Liver (tissue), 9 donors: ENCODE results near the gene ALDH1B1. TPM values are rescaled to one million over a fixed set of nuclear protein-coding genes. Genes with fewer than 3 reads are reported as not detected.

Source experiments
- DNase-seq: peaks from one replicate; pipeline ENCODE4 v3.0.0-alpha.2; 2017; ENCODE audit warnings: low spot score
- H3K27ac ChIP-seq, 2 donors: one replicate each; pipeline ENCODE4 v1.7.0; 2013; ENCODE audit warnings: inconsistent platforms in 2 of 2, low read length in 2 of 2, control low read depth in 1 of 2, low read depth in 1 of 2, mild to moderate bottlenecking in 1 of 2
- H3K27me3 ChIP-seq, 4 donors: one replicate each; pipeline versions ENCODE4 v1.6.1 to v1.7.0; 2013; ENCODE audit warnings: low read length in 3 of 4, inconsistent platforms in 1 of 4, mild to moderate bottlenecking in 1 of 4, moderate library complexity in 1 of 4; ENCODE audit not compliant: control insufficient read depth in 4 of 4, insufficient read depth in 4 of 4
- H3K36me3 ChIP-seq, 4 donors: one replicate each; pipeline versions ENCODE4 v1.6.1 to v1.7.0; 2013; ENCODE audit warnings: low read length in 3 of 4, mild to moderate bottlenecking in 3 of 4, low read depth in 1 of 4, moderate library complexity in 1 of 4; ENCODE audit not compliant: control insufficient read depth in 4 of 4, insufficient read depth in 3 of 4
- H3K4me1 ChIP-seq, 4 donors: one replicate each; pipeline versions ENCODE4 v1.6.1 to v1.7.0; 2013; ENCODE audit warnings: low read length in 3 of 4, mild to moderate bottlenecking in 3 of 4, moderate library complexity in 1 of 4; ENCODE audit not compliant: control insufficient read depth in 4 of 4, insufficient read depth in 4 of 4
- H3K4me3 ChIP-seq, 3 donors: one replicate each; pipeline versions ENCODE4 v1.6.1 to v1.7.0; 2013; ENCODE audit warnings: low read length in 3 of 3, control low read depth in 1 of 3, low read depth in 1 of 3, mild to moderate bottlenecking in 1 of 3
- H3K9ac ChIP-seq, 2 donors: one replicate each; pipeline ENCODE4 v1.7.0; 2013; ENCODE audit warnings: low read length in 2 of 2, mild to moderate bottlenecking in 2 of 2, moderate library complexity in 2 of 2, control low read depth in 1 of 2, low read depth in 1 of 2
- H3K9me3 ChIP-seq, 4 donors: one replicate each; pipeline versions ENCODE4 v1.6.1 to v1.7.0; 2013; ENCODE audit warnings: low read length in 3 of 4; ENCODE audit not compliant: control insufficient read depth in 4 of 4
- CTCF ChIP-seq: fragments of 150-350 bp; IDR thresholded peaks from 2 replicates; pipeline ENCODE4 v1.5.1; 2017; ENCODE audit warnings: improper control_type of control experiment, low read depth, low read length; ENCODE audit not compliant: missing input control
- FOXA1 ChIP-seq: IDR thresholded peaks from 2 replicates; pipeline ENCODE4 v1.6.1; 2016; ENCODE audit warnings: antibody characterized with exemption
- FOXA2 ChIP-seq: IDR thresholded peaks from 2 replicates; pipeline ENCODE4 v1.6.1; 2016; ENCODE audit warnings: antibody characterized with exemption
- GABPA ChIP-seq, 2 donors: IDR thresholded peaks in 1 of 2; conservative IDR thresholded peaks in 1 of 2; 2 replicates each; pipeline ENCODE4 v1.6.1; 2016; ENCODE audit warnings: antibody characterized with exemption in 2 of 2, mild to moderate bottlenecking in 1 of 2, moderate library complexity in 1 of 2
- HNF4A ChIP-seq, 2 donors: conservative IDR thresholded peaks; 2 replicates each; pipeline ENCODE4 v1.6.1; 2016; ENCODE audit warnings: antibody characterized with exemption in 2 of 2, mild to moderate bottlenecking in 2 of 2
- HNF4G ChIP-seq: IDR thresholded peaks from 2 replicates; pipeline ENCODE4 v1.6.1; 2016; ENCODE audit warnings: antibody characterized with exemption
- JUND ChIP-seq, 2 donors: IDR thresholded peaks; 2 replicates each; pipeline ENCODE4 v1.6.1; 2016; ENCODE audit warnings: antibody characterized with exemption in 2 of 2
- NR2F2 ChIP-seq: IDR thresholded peaks from 2 replicates; pipeline ENCODE4 v1.6.1; 2016; ENCODE audit warnings: antibody characterized with exemption
- RAD21 ChIP-seq, 2 donors: IDR thresholded peaks; 2 replicates each; pipeline ENCODE4 v1.6.1; 2016; ENCODE audit warnings: antibody characterized with exemption in 2 of 2, mild to moderate bottlenecking in 2 of 2
- RXRA ChIP-seq, 2 donors: IDR thresholded peaks; 2 replicates each; pipeline ENCODE4 v1.6.1; 2017 to 2018; ENCODE audit warnings: antibody characterized with exemption in 2 of 2, mild to moderate bottlenecking in 1 of 2
- SP1 ChIP-seq: IDR thresholded peaks from 2 replicates; pipeline ENCODE4 v1.6.1; 2018; ENCODE audit warnings: antibody characterized with exemption, mild to moderate bottlenecking
- TAF1 ChIP-seq: conservative IDR thresholded peaks from 2 replicates; pipeline ENCODE4 v1.6.1; 2016; ENCODE audit warnings: antibody characterized with exemption, mild to moderate bottlenecking
- YY1 ChIP-seq: IDR thresholded peaks from 2 replicates; pipeline ENCODE4 v1.6.1; 2016; ENCODE audit warnings: antibody characterized with exemption, mild to moderate bottlenecking
- whole genome bisulfite sequencing: extraction: QIAGEN DNeasy Blood & Tissue Kit; methylation state at CpG from one replicate; pipeline ENCODE4 v1.1.7; 2013; 5-methylcytosine and 5-hydroxymethylcytosine counted together
- polyA plus RNA-seq, 2 donors: library from polyadenylated mRNA; stranded (reverse) in 1 of 2; unstranded in 1 of 2; fragments of 200-250 nt in 1 of 2; fragments of >200 nt in 1 of 2; fragmentation: Nextera tagmentation in 1 of 2; extraction: Ambion mirVana in 1 of 2; gene quantifications; one replicate each; pipeline versions ENCODE4 v1.2.1 to v1.2.3, GENCODE V29; 2013 to 2015
- total RNA-seq, 2 donors: library from RNA; depleted of rRNA; stranded (reverse); fragments of >200 nt; gene quantifications; one replicate each; pipeline ENCODE4 v1.2.3, GENCODE V29; 2014
- TF ChIP-seq, protein P1 (sequence below): IDR thresholded peaks from 2 replicates; pipeline ENCODE4 v1.6.1; 2016; ENCODE audit warnings: antibody characterized with exemption
- TF ChIP-seq, protein P2 (sequence below): IDR thresholded peaks from 2 replicates; pipeline ENCODE4 v1.6.1; 2016; ENCODE audit warnings: antibody characterized with exemption, mild to moderate bottlenecking
- TF ChIP-seq, protein P3 (sequence below): IDR thresholded peaks from 2 replicates; pipeline ENCODE4 v1.6.1; 2016; ENCODE audit warnings: antibody characterized with exemption
- TF ChIP-seq, protein P4 (sequence below): IDR thresholded peaks from 2 replicates; pipeline ENCODE4 v1.6.1; 2016; ENCODE audit warnings: antibody characterized with exemption
- donor health status: healthy.
- donor health status: healthy.
- donor health status: healthy.
- donor health status: healthy.
- donor health status: healthy.

The ALDH1B1 gene
- total and polyA plus RNA-seq, 4 donors = 18.9 to 73.9 (median 52.6) TPM

GRCh38 chr9:38355517-38356120 lies 36.9 kb upstream of the ALDH1B1 start (continued):
- no peak for TF ChIP-seq FOXA1
- TF ChIP-seq RXRA (IDR thresholded peaks at IDR 0.05) = no peak
- no peak for TF ChIP-seq HNF4A (conservative IDR thresholded peaks at IDR 0.05)

DNA sequence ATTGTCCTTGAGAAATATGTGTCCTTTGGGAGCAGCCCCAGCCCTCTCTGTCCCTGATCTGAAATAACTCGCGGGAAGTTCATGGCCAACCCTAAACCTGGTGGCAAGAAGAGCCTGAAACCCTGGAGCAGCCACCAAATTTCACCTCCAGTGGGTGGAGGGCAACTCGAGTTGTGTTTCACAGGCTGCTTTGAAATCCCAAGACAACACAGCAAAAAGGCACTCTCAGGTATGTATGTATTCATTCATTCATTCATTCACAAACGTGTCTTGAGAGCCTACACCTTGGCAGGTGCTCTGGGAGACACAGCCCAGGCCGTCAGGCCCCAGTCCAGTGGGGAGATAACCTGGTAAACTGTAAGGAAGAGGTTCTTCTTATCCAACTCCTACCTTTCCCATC lies 35.7 kb upstream of the ALDH1B1 start:
- DNase-seq = no peak
- Histone ChIP-seq H3K4me3 (no peak overlapping the region), H3K9ac (no peak overlapping the region), H3K4me1 (no peaks in the 10 kb centered on the region), H3K9me3 (no peaks in the 10 kb centered on the region), H3K27ac (no peak overlapping the region), H3K27me3 (no peaks in the 10 kb centered on the region), H3K36me3 (no peaks in the 10 kb centered on the region)
- WGBS = 86% methylated on average over 5 of the region's 5 CpGs
- TF ChIP-seq CTCF (no peak), TAF1 (no peak), SP1 (no peak), RXRA (IDR thresholded peaks at IDR 0.05) (no peak), RAD21 (IDR thresholded peaks at IDR 0.05) (no peak), HNF4A (conservative IDR thresholded peaks at IDR 0.05) (no peak), NR2F2 (no peak), FOXA1 (no peak), YY1 (no peak), FOXA2 (no peak), JUND (IDR thresholded peaks at IDR 0.05) (no peak), HNF4G (no peak), GABPA (IDR thresholded peaks at IDR 0.05 in 1 of 2, conservative IDR thresholded peaks at IDR 0.05 in 1 of 2) (no peak)
- TF ChIP-seq, protein P1, sequence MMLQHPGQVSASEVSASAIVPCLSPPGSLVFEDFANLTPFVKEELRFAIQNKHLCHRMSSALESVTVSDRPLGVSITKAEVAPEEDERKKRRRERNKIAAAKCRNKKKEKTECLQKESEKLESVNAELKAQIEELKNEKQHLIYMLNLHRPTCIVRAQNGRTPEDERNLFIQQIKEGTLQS = no peak
- TF ChIP-seq, protein P2, sequence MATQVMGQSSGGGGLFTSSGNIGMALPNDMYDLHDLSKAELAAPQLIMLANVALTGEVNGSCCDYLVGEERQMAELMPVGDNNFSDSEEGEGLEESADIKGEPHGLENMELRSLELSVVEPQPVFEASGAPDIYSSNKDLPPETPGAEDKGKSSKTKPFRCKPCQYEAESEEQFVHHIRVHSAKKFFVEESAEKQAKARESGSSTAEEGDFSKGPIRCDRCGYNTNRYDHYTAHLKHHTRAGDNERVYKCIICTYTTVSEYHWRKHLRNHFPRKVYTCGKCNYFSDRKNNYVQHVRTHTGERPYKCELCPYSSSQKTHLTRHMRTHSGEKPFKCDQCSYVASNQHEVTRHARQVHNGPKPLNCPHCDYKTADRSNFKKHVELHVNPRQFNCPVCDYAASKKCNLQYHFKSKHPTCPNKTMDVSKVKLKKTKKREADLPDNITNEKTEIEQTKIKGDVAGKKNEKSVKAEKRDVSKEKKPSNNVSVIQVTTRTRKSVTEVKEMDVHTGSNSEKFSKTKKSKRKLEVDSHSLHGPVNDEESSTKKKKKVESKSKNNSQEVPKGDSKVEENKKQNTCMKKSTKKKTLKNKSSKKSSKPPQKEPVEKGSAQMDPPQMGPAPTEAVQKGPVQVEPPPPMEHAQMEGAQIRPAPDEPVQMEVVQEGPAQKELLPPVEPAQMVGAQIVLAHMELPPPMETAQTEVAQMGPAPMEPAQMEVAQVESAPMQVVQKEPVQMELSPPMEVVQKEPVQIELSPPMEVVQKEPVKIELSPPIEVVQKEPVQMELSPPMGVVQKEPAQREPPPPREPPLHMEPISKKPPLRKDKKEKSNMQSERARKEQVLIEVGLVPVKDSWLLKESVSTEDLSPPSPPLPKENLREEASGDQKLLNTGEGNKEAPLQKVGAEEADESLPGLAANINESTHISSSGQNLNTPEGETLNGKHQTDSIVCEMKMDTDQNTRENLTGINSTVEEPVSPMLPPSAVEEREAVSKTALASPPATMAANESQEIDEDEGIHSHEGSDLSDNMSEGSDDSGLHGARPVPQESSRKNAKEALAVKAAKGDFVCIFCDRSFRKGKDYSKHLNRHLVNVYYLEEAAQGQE = no peak
- TF ChIP-seq, protein P3, sequence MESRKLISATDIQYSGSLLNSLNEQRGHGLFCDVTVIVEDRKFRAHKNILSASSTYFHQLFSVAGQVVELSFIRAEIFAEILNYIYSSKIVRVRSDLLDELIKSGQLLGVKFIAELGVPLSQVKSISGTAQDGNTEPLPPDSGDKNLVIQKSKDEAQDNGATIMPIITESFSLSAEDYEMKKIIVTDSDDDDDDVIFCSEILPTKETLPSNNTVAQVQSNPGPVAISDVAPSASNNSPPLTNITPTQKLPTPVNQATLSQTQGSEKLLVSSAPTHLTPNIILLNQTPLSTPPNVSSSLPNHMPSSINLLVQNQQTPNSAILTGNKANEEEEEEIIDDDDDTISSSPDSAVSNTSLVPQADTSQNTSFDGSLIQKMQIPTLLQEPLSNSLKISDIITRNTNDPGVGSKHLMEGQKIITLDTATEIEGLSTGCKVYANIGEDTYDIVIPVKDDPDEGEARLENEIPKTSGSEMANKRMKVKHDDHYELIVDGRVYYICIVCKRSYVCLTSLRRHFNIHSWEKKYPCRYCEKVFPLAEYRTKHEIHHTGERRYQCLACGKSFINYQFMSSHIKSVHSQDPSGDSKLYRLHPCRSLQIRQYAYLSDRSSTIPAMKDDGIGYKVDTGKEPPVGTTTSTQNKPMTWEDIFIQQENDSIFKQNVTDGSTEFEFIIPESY = no peak
- TF ChIP-seq, protein P4, sequence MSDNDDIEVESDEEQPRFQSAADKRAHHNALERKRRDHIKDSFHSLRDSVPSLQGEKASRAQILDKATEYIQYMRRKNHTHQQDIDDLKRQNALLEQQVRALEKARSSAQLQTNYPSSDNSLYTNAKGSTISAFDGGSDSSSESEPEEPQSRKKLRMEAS = no peak
